K562 (cell line): Measurements from ENCODE around the gene ZFP69. TPM values are rescaled to one million over a fixed set of nuclear protein-coding genes. Genes with fewer than 3 reads are reported as not detected.
A peak's percentile ranks its signal among the peaks of the same experiment; 100 is the strongest.

Experiments used
- DDX20 ChIP-seq: fragments of 450-650 bp; IDR thresholded peaks from 2 replicates; pipeline ENCODE4 v1.6.1; 2016; ENCODE audit warnings: missing genetic modification characterization, low read depth, mild to moderate bottlenecking, missing compliant biosample characterization, moderate library complexity
- EP400 ChIP-seq: fragments of 450-650 bp; IDR thresholded peaks from 2 replicates; pipeline ENCODE4 v1.6.1; 2017; ENCODE audit warnings: antibody characterized with exemption, mild to moderate bottlenecking, moderate library complexity
- ETS1 ChIP-seq: conservative IDR thresholded peaks from 2 replicates; pipeline ENCODE4 v1.6.1; 2011; ENCODE audit warnings: low read depth, mild to moderate bottlenecking, low read length; ENCODE audit not compliant: control insufficient read depth
- HCFC1 ChIP-seq: IDR thresholded peaks from 2 replicates; pipeline ENCODE4 v1.6.1; 2012; ENCODE audit warnings: low read depth, low read length, improper control_type of control experiment
- MCM7 ChIP-seq, 2 experiments: fragments of 450-650 bp; IDR thresholded peaks; 2 replicates each; pipeline ENCODE4 v1.6.1; 2016 to 2018
- NCOA4 ChIP-seq: fragments of 450-650 bp; IDR thresholded peaks from 2 replicates; pipeline ENCODE4 v1.6.1; 2018; ENCODE audit warnings: mild to moderate bottlenecking; ENCODE audit not compliant: partially characterized antibody
- NR3C1 ChIP-seq: sonication (generic); formaldehyde crosslinking; IDR thresholded peaks from 2 replicates; pipeline ENCODE4 v1.8.1; 2022; ENCODE audit warnings: missing genetic modification reagents
- PHB ChIP-seq: fragments of 250-450 bp; sonication (Bioruptor Pico); IDR thresholded peaks from 2 replicates; pipeline ENCODE4 v1.5.0; 2021
- SIX5 ChIP-seq, 2 experiments: IDR thresholded peaks; 2 replicates each; pipeline ENCODE4 v1.6.1; 2011; ENCODE audit warnings: low read length in 2 of 2, borderline replicate concordance in 1 of 2, low read depth in 1 of 2, mild to moderate bottlenecking in 1 of 2, moderate library complexity in 1 of 2; ENCODE audit not compliant: insufficient read depth in 1 of 2
- SP1 ChIP-seq: sonication (generic); formaldehyde crosslinking; IDR thresholded peaks from 2 replicates; pipeline ENCODE4 v1.8.1; 2022; ENCODE audit warnings: mild to moderate bottlenecking, missing genetic modification reagents
- TCFL5 ChIP-seq: fragments of 250-450 bp; sonication (Bioruptor Pico); conservative IDR thresholded peaks from 2 replicates; pipeline ENCODE4 v1.6.1; 2021; ENCODE audit warnings: mild to moderate bottlenecking, moderate library complexity, matching md5 sums
- TFAM ChIP-seq: fragments of 250-450 bp; sonication (Bioruptor Pico); conservative IDR thresholded peaks from 2 replicates; pipeline ENCODE4 v1.5.0; 2021; ENCODE audit warnings: mild to moderate bottlenecking, moderate library complexity
- USF1 ChIP-seq: sonication (generic); formaldehyde crosslinking; IDR thresholded peaks from 2 replicates; pipeline ENCODE4 v1.9.0; 2022; ENCODE audit warnings: mild to moderate bottlenecking, missing genetic modification reagents
- ZC3H8 ChIP-seq: fragments of 450-650 bp; IDR thresholded peaks from 2 replicates; pipeline ENCODE4 v1.6.1; 2017
- ZEB2 ChIP-seq: fragments of 450-650 bp; IDR thresholded peaks from 2 replicates; pipeline ENCODE4 v1.6.1; 2016
- ZNF124 ChIP-seq: sonication (generic); formaldehyde crosslinking; IDR thresholded peaks from 2 replicates; pipeline ENCODE4 v1.8.1; 2022; ENCODE audit warnings: missing genetic modification reagents
- ZNF174 ChIP-seq: fragments of 250-450 bp; sonication (Bioruptor Pico); IDR thresholded peaks from 2 replicates; pipeline ENCODE4 v1.4.0; 2020; ENCODE audit warnings: mild to moderate bottlenecking
- ZNF224 ChIP-seq: sonication (generic); formaldehyde crosslinking; IDR thresholded peaks from 2 replicates; pipeline ENCODE4 v1.8.0; 2022; ENCODE audit warnings: mild to moderate bottlenecking, missing genetic modification reagents
- ZNF408 ChIP-seq: fragments of 250-450 bp; sonication (Bioruptor Pico); IDR thresholded peaks from 2 replicates; pipeline ENCODE4 v1.4.0; 2020; ENCODE audit warnings: low read depth, mild to moderate bottlenecking, moderate library complexity
- ZNF592 ChIP-seq: fragments of 450-650 bp; IDR thresholded peaks from 2 replicates; pipeline ENCODE4 v1.6.1; 2017; ENCODE audit warnings: antibody characterized with exemption, mild to moderate bottlenecking
- ZNF696 ChIP-seq: fragments of 250-450 bp; sonication (Bioruptor Pico); conservative IDR thresholded peaks from 2 replicates; pipeline ENCODE4 v1.4.0; 2020; ENCODE audit warnings: mild to moderate bottlenecking, moderate library complexity
- ZZZ3 ChIP-seq: fragments of 450-650 bp; IDR thresholded peaks from 2 replicates; pipeline ENCODE4 v1.6.1; 2016; ENCODE audit warnings: antibody characterized with exemption, mild to moderate bottlenecking, moderate library complexity
- polyA plus RNA-seq, 8 experiments: library from polyadenylated mRNA; depleted of rRNA in 4 of 8; stranded (reverse) in 5 of 8; unstranded in 3 of 8; fragments of >200 nt; fragmentation: Nextera tagmentation in 2 of 8; fragmentation: Illumina TruSeq in 1 of 8; extraction: Ambion mirVana in 2 of 8; extraction: Trizol in 1 of 8; gene quantifications; 2 replicates each; pipeline versions ENCODE4 v1.2.1 to v1.2.3, GENCODE V29; 2011 to 2014; ENCODE audit warnings: inconsistent platforms in 1 of 8, missing spikeins in 1 of 8
- total RNA-seq, 7 experiments: library from RNA; depleted of rRNA in 6 of 7; stranded (reverse); fragments of >200 nt in 6 of 7; fragmentation: Illumina TruSeq in 2 of 7; extraction: Trizol in 2 of 7; gene quantifications; 2 replicates each; pipeline versions ENCODE4 v1.2.1 to v1.2.3, GENCODE V29; 2011 to 2021; ENCODE audit warnings: low replicate concordance in 1 of 7
- TF ChIP-seq, protein P1 (sequence below): fragments of 450-650 bp; formaldehyde crosslinking; IDR thresholded peaks from 2 replicates; pipeline ENCODE4 v1.4.0; 2020; ENCODE audit warnings: mild to moderate bottlenecking, moderate library complexity

ZFP69 gene
- total and polyA plus RNA-seq, 9 of the 15 experiments (the other 6 are each of a cell fraction or from before 2014, with no cell fraction given) = 2.0 to 8.4 (median 5.7) TPM

DNA sequence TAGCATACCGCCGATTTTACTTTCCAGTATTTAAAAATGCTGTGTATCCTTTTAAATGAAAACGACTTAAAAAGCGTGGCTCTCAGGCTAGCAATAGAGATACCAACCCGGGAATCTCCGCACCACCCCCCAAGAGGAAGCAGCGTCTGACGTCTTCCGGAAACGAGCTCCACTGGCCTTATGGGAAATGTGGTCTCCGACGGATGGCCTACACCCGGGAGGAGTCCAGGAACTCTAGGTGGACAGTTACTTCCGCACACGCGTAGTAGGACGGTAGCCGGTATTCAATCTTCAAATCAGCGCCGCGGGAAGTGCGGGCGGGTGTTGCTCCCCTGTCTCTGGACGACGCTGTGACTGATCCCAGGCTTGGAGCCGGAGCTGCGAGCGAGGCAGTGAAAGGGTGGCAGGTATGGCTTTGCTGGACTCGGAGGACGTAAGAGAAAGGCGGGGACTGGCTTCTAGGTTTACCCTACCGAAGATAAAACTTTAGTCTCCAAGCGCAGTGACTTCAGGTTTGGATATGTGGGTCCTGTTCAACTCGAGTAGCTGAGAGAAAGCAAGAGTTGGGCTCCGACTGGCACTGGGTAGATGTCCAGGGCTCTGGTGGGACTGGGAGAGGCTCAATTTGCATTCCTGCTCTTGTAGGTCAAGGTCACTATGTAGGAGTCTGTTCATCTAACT lies 54.4 kb downstream of the ZFP69 start, which contains the start of gene ZNF684 (continued):
- no peak for TF ChIP-seq ZZZ3
- TF ChIP-seq ZC3H8 = no peak
- TF ChIP-seq USF1 = 0 out of 2 replicates have a peak, but pooled peaks have one; percentile 33
- TF ChIP-seq ZNF408 (CRISPR knock-in tag) = no peak
- TF ChIP-seq ZNF592 = no peak
- no peak for TF ChIP-seq TFAM (CRISPR knock-in tag)
- no peak for TF ChIP-seq ZNF224 (CRISPR knock-in tag)
- TF ChIP-seq, protein P1, sequence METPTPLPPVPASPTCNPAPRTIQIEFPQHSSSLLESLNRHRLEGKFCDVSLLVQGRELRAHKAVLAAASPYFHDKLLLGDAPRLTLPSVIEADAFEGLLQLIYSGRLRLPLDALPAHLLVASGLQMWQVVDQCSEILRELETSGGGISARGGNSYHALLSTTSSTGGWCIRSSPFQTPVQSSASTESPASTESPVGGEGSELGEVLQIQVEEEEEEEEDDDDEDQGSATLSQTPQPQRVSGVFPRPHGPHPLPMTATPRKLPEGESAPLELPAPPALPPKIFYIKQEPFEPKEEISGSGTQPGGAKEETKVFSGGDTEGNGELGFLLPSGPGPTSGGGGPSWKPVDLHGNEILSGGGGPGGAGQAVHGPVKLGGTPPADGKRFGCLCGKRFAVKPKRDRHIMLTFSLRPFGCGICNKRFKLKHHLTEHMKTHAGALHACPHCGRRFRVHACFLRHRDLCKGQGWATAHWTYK (CRISPR knock-in tag) = peak; percentile 63; the same call in 1 of the 2 replicates
- TF ChIP-seq ETS1 = peak; percentile 83; the same call in 1 of the 2 replicates
- peak; percentile 77; the same call in 1 of the 2 replicates for TF ChIP-seq SP1 (CRISPR knock-in tag)
- peak; percentile 63 for TF ChIP-seq EP400
- TF ChIP-seq ZEB2 = no peak
- no peak for TF ChIP-seq NR3C1
- TF ChIP-seq NCOA4 = no peak
- no peak for TF ChIP-seq ZNF696 (CRISPR knock-in tag)
- no peak for TF ChIP-seq ZNF174 (CRISPR knock-in tag)
- peak; percentile 96 for TF ChIP-seq HCFC1
- no peak for TF ChIP-seq MCM7 (IDR thresholded peaks at IDR 0.05)
- peak; percentile 80 to 84 for TF ChIP-seq SIX5 (IDR thresholded peaks at IDR 0.05; ENCODE audit: borderline replicate concordance in 1 of 2, insufficient read depth in 1 of 2, low read depth in 1 of 2, low read length in 2 of 2)
- no peak for TF ChIP-seq PHB
- TF ChIP-seq TCFL5 (CRISPR knock-in tag) = no peak
- TF ChIP-seq DDX20 (tag) = no peak
- TF ChIP-seq ZNF124 = no peak
